HG02840 (cell line): ENCODE data around the gene EDN1.

Experiments
- ATAC-seq: cut with Tn5 transposase; IDR thresholded peaks from one replicate; pipeline ENCODE4 v1.9.1; 2021; ENCODE audit warnings: mild to moderate bottlenecking, moderate library complexity, moderate number of reproducible peaks; ENCODE audit not compliant: unreplicated experiment, low FRiP score

The EDN1 gene

GRCh38 chr6:12293235-12293930 is 3.2 kb downstream of the EDN1 start:
- no peak for ATAC-seq

DNA sequence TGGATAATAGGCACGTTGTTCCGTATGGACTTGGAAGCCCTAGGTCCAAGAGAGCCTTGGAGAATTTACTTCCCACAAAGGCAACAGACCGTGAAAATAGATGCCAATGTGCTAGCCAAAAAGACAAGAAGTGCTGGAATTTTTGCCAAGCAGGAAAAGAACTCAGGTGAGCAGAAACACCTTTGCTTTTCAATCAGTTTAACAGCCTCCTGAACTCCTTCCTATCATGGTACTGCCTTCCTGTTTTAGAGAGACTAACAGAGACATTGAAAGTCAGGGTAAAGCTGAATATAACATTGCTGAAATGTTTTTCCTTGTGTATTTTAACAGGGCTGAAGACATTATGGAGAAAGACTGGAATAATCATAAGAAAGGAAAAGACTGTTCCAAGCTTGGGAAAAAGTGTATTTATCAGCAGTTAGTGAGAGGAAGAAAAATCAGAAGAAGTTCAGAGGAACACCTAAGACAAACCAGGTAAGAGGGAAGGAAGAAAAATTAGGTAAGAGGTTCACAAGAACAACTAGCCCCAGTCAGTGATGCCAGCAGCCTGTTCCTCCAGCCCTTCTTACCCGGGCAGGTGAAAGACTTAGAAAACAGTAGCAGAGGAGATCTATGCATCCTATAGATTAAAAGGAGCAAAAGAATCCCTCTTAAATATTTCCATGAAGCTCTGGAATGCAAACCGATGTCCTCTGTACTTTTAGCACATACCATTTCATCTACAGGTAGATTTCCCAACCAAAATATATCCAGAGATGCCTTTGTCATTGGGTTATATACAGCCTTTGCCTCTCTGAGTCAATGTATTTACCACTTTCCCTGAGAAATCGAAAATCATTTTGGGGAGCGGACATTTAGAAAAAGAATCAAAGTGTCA is 4.0 kb downstream of the EDN1 start:
- ATAC-seq: no peak

GRCh38 chr6:12294851-12295536 is 4.8 kb downstream of the EDN1 start:
- no peak for ATAC-seq

DNA sequence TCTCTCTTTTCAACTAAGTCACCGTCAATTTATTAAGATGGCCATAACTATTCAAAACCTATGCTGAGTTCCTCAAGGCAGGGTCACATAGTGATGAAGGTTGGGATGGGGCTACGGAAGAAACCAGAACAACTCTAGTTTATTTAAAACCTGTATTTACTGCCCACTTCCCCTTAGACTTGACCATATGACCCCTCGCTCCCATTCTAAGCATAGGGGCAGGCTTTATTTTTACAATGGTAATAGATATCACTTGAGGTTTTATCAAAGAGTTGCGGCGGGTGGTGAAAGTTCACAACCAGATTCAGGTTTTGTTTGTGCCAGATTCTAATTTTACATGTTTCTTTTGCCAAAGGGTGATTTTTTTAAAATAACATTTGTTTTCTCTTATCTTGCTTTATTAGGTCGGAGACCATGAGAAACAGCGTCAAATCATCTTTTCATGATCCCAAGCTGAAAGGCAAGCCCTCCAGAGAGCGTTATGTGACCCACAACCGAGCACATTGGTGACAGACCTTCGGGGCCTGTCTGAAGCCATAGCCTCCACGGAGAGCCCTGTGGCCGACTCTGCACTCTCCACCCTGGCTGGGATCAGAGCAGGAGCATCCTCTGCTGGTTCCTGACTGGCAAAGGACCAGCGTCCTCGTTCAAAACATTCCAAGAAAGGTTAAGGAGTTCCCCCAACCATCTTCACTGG is 5.5 kb downstream of the EDN1 start:
- no peak for ATAC-seq

- ATAC-seq: no peak
Observed at GRCh38 chr6:12296255-12296573, 6.1 kb downstream of the EDN1 start.

- ATAC-seq: no peak
Observed at GRCh38 chr6:12296604-12297003, 6.4 kb downstream of the EDN1 start.

DNA sequence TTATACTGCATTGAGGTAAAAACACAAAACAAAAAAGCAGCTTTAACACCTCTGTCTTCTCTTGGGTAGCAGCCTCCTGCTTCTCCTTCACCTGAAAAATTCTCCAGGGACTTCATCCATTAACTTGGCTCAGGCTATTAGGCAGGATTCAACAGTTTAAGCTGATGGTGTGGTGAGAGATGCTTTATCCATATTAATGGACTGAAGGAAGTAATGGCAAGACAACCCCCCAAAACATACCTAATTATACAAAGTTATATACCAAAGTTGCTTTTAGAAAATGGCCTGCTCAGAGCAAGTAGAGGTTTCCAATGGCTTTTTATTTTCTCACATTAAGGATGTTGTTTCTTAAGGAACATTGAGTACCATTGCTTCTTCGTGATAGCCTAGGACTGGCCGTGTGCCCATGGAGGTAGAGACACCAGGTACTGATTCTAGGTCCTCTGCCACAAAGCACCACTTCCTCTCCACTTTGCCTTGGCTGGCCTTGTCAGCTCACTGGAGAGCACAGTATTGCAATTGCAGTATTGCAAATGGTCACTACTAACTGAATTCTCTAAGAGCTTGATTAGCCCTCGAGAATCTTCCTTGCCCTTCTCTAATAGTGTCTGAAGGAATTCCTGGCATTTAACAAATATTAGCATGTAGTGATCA is 7.3 kb downstream of the EDN1 start:
- ATAC-seq: no peak

- ATAC-seq: no peak
Observed at GRCh38 chr6:12298017-12298978, 8.1 kb downstream of the EDN1 start.

DNA sequence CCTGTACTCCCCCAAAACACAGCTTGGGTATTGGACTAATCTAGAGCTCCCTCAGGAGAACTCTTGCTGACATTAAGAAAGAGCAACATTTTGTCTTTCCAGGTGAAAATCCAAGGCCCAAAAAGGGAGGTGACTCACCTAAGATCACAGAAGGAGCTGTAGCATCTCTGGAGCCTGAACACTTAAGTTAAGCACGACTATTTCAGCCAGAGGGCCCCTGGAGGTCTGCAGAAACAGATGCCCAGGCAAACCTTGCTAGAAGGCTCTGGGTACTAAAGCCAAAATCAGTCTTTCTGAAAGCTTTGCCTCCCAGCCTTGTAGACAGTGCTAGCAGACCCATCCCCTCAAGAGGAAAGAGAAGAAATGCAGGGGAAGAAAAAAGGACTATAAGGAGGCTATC is 8.8 kb downstream of the EDN1 start:
- ATAC-seq: no peak

DNA sequence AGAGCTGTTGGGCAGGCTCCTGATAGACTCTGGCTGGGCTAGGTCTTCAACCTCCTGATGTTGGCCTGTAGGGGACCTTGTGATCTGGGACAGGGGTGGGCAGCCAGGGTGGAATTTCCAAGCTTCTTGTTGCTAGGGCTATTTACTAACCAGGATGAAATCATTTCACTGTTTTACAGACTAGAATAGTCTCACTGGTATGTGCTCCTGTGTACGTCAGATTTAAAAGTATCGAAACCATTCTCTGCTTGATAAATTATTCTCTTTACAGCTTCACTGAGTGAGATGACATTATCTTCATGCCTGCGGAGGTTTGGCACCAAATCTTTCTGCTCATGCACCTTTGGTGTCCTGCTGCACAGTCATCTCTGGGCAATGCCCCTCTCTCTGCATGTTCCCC is 10.9 kb downstream of the EDN1 start:
- ATAC-seq: no peak

GRCh38 chr6:12304487-12304886 is 14.3 kb downstream of the EDN1 start:
- ATAC-seq: no peak

DNA sequence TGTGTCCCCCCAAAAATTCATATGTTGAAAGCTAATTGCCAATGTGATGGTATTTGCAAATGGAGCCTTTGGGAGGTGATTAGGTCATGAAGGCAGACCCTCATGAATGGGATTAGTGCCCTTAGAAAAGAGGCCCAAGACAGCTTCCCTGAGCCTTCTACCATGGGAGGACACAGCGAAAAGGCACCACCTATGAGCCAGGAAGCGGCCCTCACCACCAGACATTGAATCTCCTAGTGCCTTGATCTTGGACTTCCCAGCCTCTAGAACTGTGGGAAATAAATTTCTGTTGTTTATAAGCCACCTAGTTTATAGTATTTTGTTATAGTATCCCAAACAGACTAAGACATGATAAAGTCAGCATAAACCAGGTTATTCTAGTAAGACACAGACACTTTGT is 18.9 kb downstream of the EDN1 start:
- no peak for ATAC-seq

GRCh38 chr6:12311106-12311505 is 20.9 kb downstream of the EDN1 start:
- no peak for ATAC-seq

DNA sequence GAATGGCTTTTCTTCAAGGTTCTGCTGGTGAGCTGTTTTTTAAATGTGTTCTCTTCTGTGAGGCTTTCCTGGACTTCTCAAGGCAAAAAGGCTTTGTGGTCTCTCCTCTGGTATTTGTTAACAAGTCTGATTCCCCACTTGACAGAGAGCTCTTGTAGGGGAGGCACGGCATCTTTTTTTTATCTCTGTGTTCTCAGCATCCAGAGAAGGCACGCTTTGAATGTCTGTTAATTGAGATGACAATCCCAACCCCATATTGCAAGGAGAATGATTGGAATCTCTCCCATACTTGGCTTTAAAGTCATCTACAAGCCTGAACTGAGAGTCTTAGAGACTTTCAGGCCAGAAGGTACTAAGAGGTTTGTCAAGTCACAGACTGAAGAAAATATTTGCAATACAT is 22.6 kb downstream of the EDN1 start:
- ATAC-seq: no peak

DNA sequence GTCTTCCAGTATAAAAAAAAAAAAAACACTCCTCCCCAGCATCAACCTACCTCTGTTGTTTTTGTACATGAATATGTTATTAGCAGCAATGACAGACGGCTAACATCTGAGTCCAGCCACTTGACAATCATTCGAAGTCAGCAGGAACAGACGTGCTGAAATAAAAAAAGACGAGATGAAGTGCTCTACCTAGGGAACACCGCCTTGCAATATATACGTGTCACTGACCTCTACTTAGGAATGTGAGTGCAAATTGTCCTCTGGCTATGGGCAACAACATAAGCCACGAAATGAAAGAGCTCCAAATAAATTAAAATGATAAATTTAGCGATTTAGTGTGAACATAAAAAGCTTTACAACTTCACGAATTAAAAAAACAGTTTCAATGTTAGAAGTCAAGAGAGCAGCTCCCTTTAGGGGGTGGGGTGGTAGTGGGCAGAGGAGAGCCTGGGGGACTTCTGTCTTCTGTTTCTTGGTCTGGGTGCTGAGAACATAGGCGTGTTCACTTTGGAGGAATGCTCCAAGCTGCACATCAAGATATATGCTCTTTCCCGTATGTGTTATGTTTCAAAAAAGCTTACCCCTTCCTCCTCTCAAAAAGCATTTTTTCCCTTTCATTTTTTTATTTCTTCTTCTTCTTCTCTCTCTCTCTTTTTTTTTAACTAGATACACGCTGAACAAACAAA is 23.3 kb downstream of the EDN1 start:
- no peak for ATAC-seq

GRCh38 chr6:12313992-12314589 is 23.9 kb downstream of the EDN1 start:
- no peak for ATAC-seq

- ATAC-seq: no peak
Observed at GRCh38 chr6:12314751-12315150, 24.6 kb downstream of the EDN1 start.
